Measurements from ENCODE around the gene SEMA6A. TPM values are rescaled to one million over a fixed set of nuclear protein-coding genes. Genes with fewer than 3 reads are reported as not detected.

Gene SEMA6A
- total and polyA plus RNA-seq, 10 of the 15 experiments (the other 5 are each of a cell fraction or from before 2014, with no cell fraction given), result 0.16 to 10.2 (median 1.1) TPM

DNA sequence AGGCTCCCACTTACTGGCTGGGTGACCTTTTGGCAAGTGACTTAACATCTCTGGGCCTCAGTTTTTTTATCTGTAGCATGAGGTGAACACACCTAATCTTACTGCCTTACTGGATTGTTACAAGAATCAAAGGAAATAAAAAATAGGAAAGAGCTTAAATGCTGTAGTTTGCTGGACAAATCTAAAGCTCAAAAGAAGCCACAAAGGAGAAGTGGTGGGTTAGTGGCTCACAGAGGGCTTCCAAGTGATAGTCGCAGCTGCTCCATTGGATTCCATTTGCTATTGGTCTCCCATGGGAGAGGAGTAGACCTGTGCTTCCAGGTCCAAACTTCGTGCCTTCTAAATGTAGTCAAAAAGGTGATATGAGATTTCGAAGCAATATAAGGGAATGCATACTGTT lies 123.6 kb downstream of the SEMA6A start (continued):
- TF ChIP-seq, protein P1, sequence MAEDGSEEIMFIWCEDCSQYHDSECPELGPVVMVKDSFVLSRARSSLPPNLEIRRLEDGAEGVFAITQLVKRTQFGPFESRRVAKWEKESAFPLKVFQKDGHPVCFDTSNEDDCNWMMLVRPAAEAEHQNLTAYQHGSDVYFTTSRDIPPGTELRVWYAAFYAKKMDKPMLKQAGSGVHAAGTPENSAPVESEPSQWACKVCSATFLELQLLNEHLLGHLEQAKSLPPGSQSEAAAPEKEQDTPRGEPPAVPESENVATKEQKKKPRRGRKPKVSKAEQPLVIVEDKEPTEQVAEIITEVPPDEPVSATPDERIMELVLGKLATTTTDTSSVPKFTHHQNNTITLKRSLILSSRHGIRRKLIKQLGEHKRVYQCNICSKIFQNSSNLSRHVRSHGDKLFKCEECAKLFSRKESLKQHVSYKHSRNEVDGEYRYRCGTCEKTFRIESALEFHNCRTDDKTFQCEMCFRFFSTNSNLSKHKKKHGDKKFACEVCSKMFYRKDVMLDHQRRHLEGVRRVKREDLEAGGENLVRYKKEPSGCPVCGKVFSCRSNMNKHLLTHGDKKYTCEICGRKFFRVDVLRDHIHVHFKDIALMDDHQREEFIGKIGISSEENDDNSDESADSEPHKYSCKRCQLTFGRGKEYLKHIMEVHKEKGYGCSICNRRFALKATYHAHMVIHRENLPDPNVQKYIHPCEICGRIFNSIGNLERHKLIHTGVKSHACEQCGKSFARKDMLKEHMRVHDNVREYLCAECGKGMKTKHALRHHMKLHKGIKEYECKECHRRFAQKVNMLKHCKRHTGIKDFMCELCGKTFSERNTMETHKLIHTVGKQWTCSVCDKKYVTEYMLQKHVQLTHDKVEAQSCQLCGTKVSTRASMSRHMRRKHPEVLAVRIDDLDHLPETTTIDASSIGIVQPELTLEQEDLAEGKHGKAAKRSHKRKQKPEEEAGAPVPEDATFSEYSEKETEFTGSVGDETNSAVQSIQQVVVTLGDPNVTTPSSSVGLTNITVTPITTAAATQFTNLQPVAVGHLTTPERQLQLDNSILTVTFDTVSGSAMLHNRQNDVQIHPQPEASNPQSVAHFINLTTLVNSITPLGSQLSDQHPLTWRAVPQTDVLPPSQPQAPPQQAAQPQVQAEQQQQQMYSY (CRISPR knock-in tag; IDR thresholded peaks at IDR 0.05), result no peak
- TF ChIP-seq IRF4 (IDR thresholded peaks at IDR 0.05; ENCODE audit: low read depth, low read length) (no peak), NFYB (IDR thresholded peaks at IDR 0.05; ENCODE audit: insufficient read depth, low read depth, low read length) (no peak), RBBP5 (conservative IDR thresholded peaks at IDR 0.05) (no peak), FOS (IDR thresholded peaks at IDR 0.05; ENCODE audit: borderline replicate concordance, extremely low read depth, insufficient read length) (no peak), IKZF1 (conservative IDR thresholded peaks at IDR 0.05) (no peak), CBFB (IDR thresholded peaks at IDR 0.05; ENCODE audit: low read depth) (no peak), JUNB (IDR thresholded peaks at IDR 0.05) (no peak), MYB (IDR thresholded peaks at IDR 0.05; ENCODE audit: borderline replicate concordance, low read depth, low read length) (no peak), STAT3 (IDR thresholded peaks at IDR 0.05; ENCODE audit: low read depth, low read length) (no peak)
- TF ChIP-seq, protein P2, sequence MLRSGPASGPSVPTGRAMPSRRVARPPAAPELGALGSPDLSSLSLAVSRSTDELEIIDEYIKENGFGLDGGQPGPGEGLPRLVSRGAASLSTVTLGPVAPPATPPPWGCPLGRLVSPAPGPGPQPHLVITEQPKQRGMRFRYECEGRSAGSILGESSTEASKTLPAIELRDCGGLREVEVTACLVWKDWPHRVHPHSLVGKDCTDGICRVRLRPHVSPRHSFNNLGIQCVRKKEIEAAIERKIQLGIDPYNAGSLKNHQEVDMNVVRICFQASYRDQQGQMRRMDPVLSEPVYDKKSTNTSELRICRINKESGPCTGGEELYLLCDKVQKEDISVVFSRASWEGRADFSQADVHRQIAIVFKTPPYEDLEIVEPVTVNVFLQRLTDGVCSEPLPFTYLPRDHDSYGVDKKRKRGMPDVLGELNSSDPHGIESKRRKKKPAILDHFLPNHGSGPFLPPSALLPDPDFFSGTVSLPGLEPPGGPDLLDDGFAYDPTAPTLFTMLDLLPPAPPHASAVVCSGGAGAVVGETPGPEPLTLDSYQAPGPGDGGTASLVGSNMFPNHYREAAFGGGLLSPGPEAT (IDR thresholded peaks at IDR 0.05; ENCODE audit: low read depth), result no peak
- TF ChIP-seq, protein P3, sequence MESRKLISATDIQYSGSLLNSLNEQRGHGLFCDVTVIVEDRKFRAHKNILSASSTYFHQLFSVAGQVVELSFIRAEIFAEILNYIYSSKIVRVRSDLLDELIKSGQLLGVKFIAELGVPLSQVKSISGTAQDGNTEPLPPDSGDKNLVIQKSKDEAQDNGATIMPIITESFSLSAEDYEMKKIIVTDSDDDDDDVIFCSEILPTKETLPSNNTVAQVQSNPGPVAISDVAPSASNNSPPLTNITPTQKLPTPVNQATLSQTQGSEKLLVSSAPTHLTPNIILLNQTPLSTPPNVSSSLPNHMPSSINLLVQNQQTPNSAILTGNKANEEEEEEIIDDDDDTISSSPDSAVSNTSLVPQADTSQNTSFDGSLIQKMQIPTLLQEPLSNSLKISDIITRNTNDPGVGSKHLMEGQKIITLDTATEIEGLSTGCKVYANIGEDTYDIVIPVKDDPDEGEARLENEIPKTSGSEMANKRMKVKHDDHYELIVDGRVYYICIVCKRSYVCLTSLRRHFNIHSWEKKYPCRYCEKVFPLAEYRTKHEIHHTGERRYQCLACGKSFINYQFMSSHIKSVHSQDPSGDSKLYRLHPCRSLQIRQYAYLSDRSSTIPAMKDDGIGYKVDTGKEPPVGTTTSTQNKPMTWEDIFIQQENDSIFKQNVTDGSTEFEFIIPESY (IDR thresholded peaks at IDR 0.05), result no peak
